Transverse colon (tissue), 4 donors: Measurements from ENCODE around the gene HDAC4. TPM values are rescaled to one million over a fixed set of nuclear protein-coding genes. Genes with fewer than 3 reads are reported as not detected.
A peak's percentile ranks its signal among the peaks of the same experiment; 100 is the strongest.

Source experiments
- DNase-seq: peaks from one replicate; pipeline ENCODE4 v3.0.0-alpha.2; 2019
- H3K27ac ChIP-seq, 4 donors: fragments of 200-600 bp; sonication (generic); 2 replicates each; pipeline ENCODE4 v1.5.1; 2016 to 2018; ENCODE audit warnings: inconsistent platforms in 4 of 4
- H3K27me3 ChIP-seq: fragments of 200-600 bp; sonication (generic); 2 replicates; pipeline ENCODE4 v1.5.1; 2017; ENCODE audit warnings: inconsistent platforms
- H3K36me3 ChIP-seq, 4 donors: fragments of 200-600 bp; sonication (generic); 2 replicates each; pipeline ENCODE4 v1.5.1; 2017 to 2019; ENCODE audit warnings: inconsistent platforms in 4 of 4
- H3K4me1 ChIP-seq, 4 donors: fragments of 200-600 bp; sonication (generic); 2 replicates each; pipeline ENCODE4 v1.5.1; 2017 to 2020; ENCODE audit warnings: inconsistent platforms in 4 of 4
- H3K4me3 ChIP-seq, 4 donors: fragments of 200-600 bp; sonication (generic); 1 replicate in 1 of 4; 2 replicates in 3 of 4; pipeline versions ENCODE4 v1.5.1 to v1.6.1; 2017 to 2019; ENCODE audit warnings: inconsistent platforms in 4 of 4
- H3K9me3 ChIP-seq, 2 donors: fragments of 200-600 bp; sonication (generic); 2 replicates each; pipeline ENCODE4 v1.5.1; 2017 to 2019; ENCODE audit warnings: inconsistent platforms in 2 of 2
- CTCF ChIP-seq, 5 experiments: fragments of 200-600 bp in 3 of 5; fragments of 450-650 bp in 2 of 5; sonication (generic) in 3 of 5; IDR thresholded peaks; 1 replicate in 2 of 5; 2 replicates in 3 of 5; pipeline ENCODE4 v1.5.1; 2016 to 2017; ENCODE audit warnings: antibody characterized with exemption in 5 of 5, inconsistent platforms in 3 of 5, mild to moderate bottlenecking in 2 of 5, moderate library complexity in 1 of 5
- EP300 ChIP-seq: sonication (generic); formaldehyde crosslinking; IDR thresholded peaks from one replicate; pipeline ENCODE4 v1.6.1; 2017; ENCODE audit warnings: antibody characterized with exemption, low read depth
- POLR2A ChIP-seq: fragments of 450-650 bp; IDR thresholded peaks from one replicate; pipeline ENCODE4 v1.6.1; 2016; ENCODE audit warnings: antibody characterized with exemption, mild to moderate bottlenecking, moderate library complexity
- POLR2AphosphoS5 ChIP-seq, 3 donors: sonication (generic); formaldehyde crosslinking; IDR thresholded peaks; one replicate each; pipeline ENCODE4 v1.6.1; 2016; ENCODE audit warnings: antibody characterized with exemption in 3 of 3
- WGBS, 2 donors: methylation state at CpG; one replicate each; pipeline ENCODE4 v1.1.5; 2018; ENCODE audit warnings: low coverage in 1 of 2; 5-methylcytosine and 5-hydroxymethylcytosine counted together
- in situ Hi-C, 4 donors: fragments of 200-750 bp; cut with MboI; loops; one replicate each; pipeline versions ENCODE4 v1.15.0 to v1.15.1; 2017; ENCODE audit warnings: low sequenced_read_pairs in 3 of 4, low pct_ligation_motif_present in 1 of 4, low pct_unique_long_range_greater_than_20kb in 1 of 4
- intact Hi-C: fragments of 100-400 bp; cut with DNase I; formaldehyde crosslinking; loops from one replicate; pipeline ENCODE4 v1.15.1; 2023; ENCODE audit warnings: low total_unique reads
- total RNA-seq, 4 donors: library from RNA; depleted of rRNA; stranded (reverse); fragments of >200 nt; gene quantifications; one replicate each; pipeline ENCODE4 v1.1.0, GENCODE V29; 2016

The HDAC4 gene
- total RNA-seq, 4 donors from 2014 or later = 33.9 to 192 (median 112) TPM

DNA sequence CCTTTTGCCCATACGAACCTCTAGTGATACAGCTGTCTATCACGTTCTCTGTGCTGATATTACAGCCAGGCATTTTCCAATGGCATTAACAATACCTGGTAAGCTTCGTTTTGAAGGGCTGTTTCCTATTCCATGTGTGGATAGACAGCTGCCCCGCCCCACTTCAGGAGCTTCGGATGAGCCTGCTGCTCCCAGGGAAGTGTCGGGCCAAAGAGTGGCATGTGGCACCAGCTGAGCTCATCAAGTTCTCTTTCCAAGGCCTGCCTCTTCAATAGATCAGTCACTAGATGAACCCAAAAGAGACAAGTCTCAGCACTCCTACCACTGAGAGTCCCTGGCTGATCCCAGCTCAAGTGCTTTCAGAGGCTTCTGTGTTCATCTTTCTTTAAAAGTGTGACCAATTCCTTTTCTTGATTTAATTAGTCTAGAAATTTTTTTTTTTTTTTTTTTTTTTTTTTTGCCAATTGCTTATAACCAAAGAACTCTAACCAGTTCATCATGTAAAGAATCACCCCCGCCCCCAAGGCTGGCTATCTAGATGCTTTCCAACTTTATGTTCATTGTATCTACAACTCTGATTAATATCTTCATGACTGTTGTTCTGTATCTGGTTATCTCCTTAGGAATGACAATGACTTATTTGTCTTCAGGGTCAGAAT lies 46.6 kb downstream of the HDAC4 start:
- no peak for DNase-seq
- Histone ChIP-seq H3K27me3 (no peaks in the 10 kb centered on the region), H3K4me3 (no peak overlapping the region), H3K9me3 (peaks cover 0 to 7% of the 10 kb centered on the region in 2 donors), H3K36me3 (no peaks in the 10 kb centered on the region), H3K27ac (peak overlapping the region in 3 of 4 donors; percentile 72 to 96 (median 90)), H3K4me1 (peaks cover 6 to 26% (median 13%) of the 10 kb centered on the region in 4 donors)
- no peak for TF ChIP-seq POLR2A
- TF ChIP-seq POLR2AphosphoS5 (IDR thresholded peaks at IDR 0.05) = no peak
- TF ChIP-seq CTCF (IDR thresholded peaks at IDR 0.05) = no peak
- TF ChIP-seq EP300 = no peak
- in situ Hi-C loops (no loop called here), intact Hi-C loops (loop anchor here (5.0 kb wide), 1 partner anchor 43 kb away; no protein-coding TSS in a partner anchor)
- WGBS, 2 donors = 96 to 100% methylated on average over 1 to 7 of the region's 7 CpGs

GRCh38 chr2:239353692-239354091 lies 47.1 kb downstream of the HDAC4 start:
- in situ Hi-C loops = no loop called here
- 97 to 98% methylated on average over 5 of the region's 5 CpGs for whole genome bisulfite sequencing, 2 donors
- intact Hi-C loops = loop anchor here (5.0 kb wide), 1 partner anchor 44 kb away; no protein-coding TSS in a partner anchor
- Histone ChIP-seq H3K9me3 (peaks cover 0 to 7% of the 10 kb centered on the region in 2 donors), H3K27ac (peak overlapping the region in 3 of 4 donors; percentile 72 to 96 (median 90)), H3K27me3 (no peaks in the 10 kb centered on the region), H3K4me3 (no peak overlapping the region), H3K36me3 (no peaks in the 10 kb centered on the region), H3K4me1 (peaks cover 11 to 30% (median 18%) of the 10 kb centered on the region in 4 donors)
- TF ChIP-seq POLR2A = no peak
- TF ChIP-seq POLR2AphosphoS5 (IDR thresholded peaks at IDR 0.05) = no peak
- TF ChIP-seq CTCF (IDR thresholded peaks at IDR 0.05) = no peak
- TF ChIP-seq EP300 = no peak
- DNase-seq = no peak

- intact Hi-C loops = loop anchor here (5.0 kb wide), 1 partner anchor 46 kb away; no protein-coding TSS in a partner anchor
- in situ Hi-C loops = no loop called here
- Histone ChIP-seq H3K27ac (peak overlapping the region; percentile 28 to 96 (median 92)), H3K27me3 (no peaks in the 10 kb centered on the region), H3K9me3 (peaks cover 0 to 7% of the 10 kb centered on the region in 2 donors), H3K4me3 (no peak overlapping the region), H3K4me1 (peaks cover 17 to 29% (median 26%) of the 10 kb centered on the region in 4 donors), H3K36me3 (no peaks in the 10 kb centered on the region)
- no peak for DNase-seq
- TF ChIP-seq EP300 = no peak
- no peak for TF ChIP-seq POLR2AphosphoS5 (IDR thresholded peaks at IDR 0.05)
- no peak for TF ChIP-seq CTCF (IDR thresholded peaks at IDR 0.05)
- TF ChIP-seq POLR2A = no peak
- 82 to 86% methylated on average over 7 to 14 of the region's 14 CpGs for WGBS, 2 donors
These were observed 49.1 kb downstream of the HDAC4 start for GRCh38 chr2:239351687-239352086.

GRCh38 chr2:239349453-239350135 lies 51.2 kb downstream of the HDAC4 start:
- DNase-seq = no peak
- peak; percentile 21 for TF ChIP-seq EP300
- no peak for TF ChIP-seq CTCF (IDR thresholded peaks at IDR 0.05)
- peak in 1 of 3 donors; percentile 37 for TF ChIP-seq POLR2AphosphoS5 (IDR thresholded peaks at IDR 0.05)
- no peak for TF ChIP-seq POLR2A
- H3K27ac ChIP-seq = peak overlapping the region; percentile 82 to 96 (median 92)
- no peaks in the 10 kb centered on the region for H3K9me3 ChIP-seq
- intact Hi-C loops = loop anchor here (5.0 kb wide), 1 partner anchor 48 kb away; no protein-coding TSS in a partner anchor
- no peaks in the 10 kb centered on the region for H3K36me3 ChIP-seq
- peaks cover 8 to 40% (median 17%) of the 10 kb centered on the region in 4 donors for H3K4me1 ChIP-seq
- no peaks in the 10 kb centered on the region for H3K27me3 ChIP-seq
- 65 to 89% methylated on average over 12 to 25 of the region's 25 CpGs for WGBS, 2 donors
- H3K4me3 ChIP-seq = peak overlapping the region in 1 of 4 donors; percentile 13
- in situ Hi-C loops = no loop called here
